Psoas muscle (tissue), 8 donors: Measurements from ENCODE around the gene FBXL7. TPM values are rescaled to one million over a fixed set of nuclear protein-coding genes. Genes with fewer than 3 reads are reported as not detected.

Experiments
- ATAC-seq, 4 donors: fragments of 200-7000 bp; cut with Tn5 transposase; one replicate each; pipeline ENCODE4 v1.9.1; 2020; ENCODE audit warnings: moderate library complexity in 3 of 4, mild to moderate bottlenecking in 2 of 4
- DNase-seq, 2 donors: peaks; one replicate each; pipeline ENCODE4 v3.0.0-alpha.2; 2020
- H3K27ac ChIP-seq: fragments of 200-600 bp; one replicate; pipeline ENCODE4 v1.8.0; 2022
- H3K27me3 ChIP-seq, 3 donors: fragments of 200-600 bp in 1 of 3; one replicate each; pipeline versions ENCODE4 v1.6.1 to v1.8.0; 2013 to 2022; ENCODE audit warnings: low read length in 2 of 3, mild to moderate bottlenecking in 2 of 3, moderate library complexity in 1 of 3; ENCODE audit not compliant: insufficient read depth in 3 of 3
- H3K36me3 ChIP-seq, 2 donors: fragments of 200-600 bp in 1 of 2; one replicate each; pipeline versions ENCODE4 v1.6.1 to v1.8.0; 2013 to 2022; ENCODE audit warnings: low read depth in 1 of 2, mild to moderate bottlenecking in 1 of 2, moderate library complexity in 1 of 2; ENCODE audit not compliant: insufficient read depth in 1 of 2
- H3K4me1 ChIP-seq: fragments of 200-600 bp; one replicate; pipeline ENCODE4 v1.8.0; 2022
- H3K4me3 ChIP-seq: fragments of 200-600 bp; one replicate; pipeline ENCODE4 v1.8.0; 2022; ENCODE audit warnings: mild to moderate bottlenecking
- H3K9me3 ChIP-seq: fragments of 200-600 bp; one replicate; pipeline ENCODE4 v1.8.0; 2022
- CTCF ChIP-seq: fragments of 200-600 bp; IDR thresholded peaks from one replicate; pipeline ENCODE4 v1.8.0; 2022; ENCODE audit warnings: antibody characterized with exemption
- WGBS, 3 donors: extraction: QIAGEN DNeasy Blood & Tissue Kit; methylation state at CpG; one replicate each; pipeline versions ENCODE4 v1.1.6 to v1.1.7; 2013; 5-methylcytosine and 5-hydroxymethylcytosine counted together
- intact Hi-C, 2 donors: fragments of 100-400 bp; cut with DNase I; formaldehyde crosslinking; loops; one replicate each; pipeline versions ENCODE4 v1.11.0 to v1.14.2; 2022
- polyA plus RNA-seq, 3 donors: library from polyadenylated mRNA; stranded (reverse); fragments of 200-250 nt; gene quantifications; one replicate each; pipeline ENCODE4 v1.2.3, GENCODE V29; 2013
- total RNA-seq, 4 donors: library from RNA; stranded (reverse); fragmentation: NEBNext Ultra II Directional in 2 of 4; extraction: Animal tissue kit (Norgen Biotek cat#: 25700) in 2 of 4; gene quantifications; one replicate each; pipeline versions ENCODE4 v1.2.1 to v1.2.4, GENCODE V29; 2021 to 2023
- donor health status: healthy with polysubstance abuse.
- donor health status: DM: no; HTN: no; CAD: no; lungs with moderate emphysema.
- donor health status: Bipolar disorder and iron deficiency.
- donor health status: healthy.
- donor health status: DM: yes; HTN: yes; CAD: no.
- donor health status: DM: no; HTN: no; CAD: no.
- donor health status: DM: no; HTN: no; CAD: no.
- donor health status: DM: yes; HTN: yes; CAD: no.

Gene FBXL7
- total and polyA plus RNA-seq, 7 donors, result 1.6 to 7.5 (median 2.6) TPM

GRCh38 chr5:15957124-15957523, 457.1 kb downstream of the FBXL7 start:
- H3K4me3 ChIP-seq, result no peak overlapping the region
- no peaks in the 10 kb centered on the region for H3K9me3 ChIP-seq
- intact Hi-C loops, result no loop called here
- H3K27me3 ChIP-seq, result no peaks in the 10 kb centered on the region
- H3K4me1 ChIP-seq, result no peaks in the 10 kb centered on the region
- no peak for TF ChIP-seq CTCF
- ATAC-seq, result no peak
- 75 to 80% (median 79%) methylated on average over 5 of the region's 5 CpGs for WGBS, 3 donors
- DNase-seq, result no peak
- H3K27ac ChIP-seq, result no peak overlapping the region
- no peaks in the 10 kb centered on the region for H3K36me3 ChIP-seq

GRCh38 chr5:15959370-15960164, 459.6 kb downstream of the FBXL7 start:
- WGBS, 3 donors, result 52 to 61% (median 59%) methylated on average over 7 of the region's 7 CpGs
- H3K36me3 ChIP-seq, result no peaks in the 10 kb centered on the region
- no peak overlapping the region for H3K4me3 ChIP-seq
- DNase-seq, result no peak
- ATAC-seq, result no peak
- intact Hi-C loops, result no loop called here
- H3K27me3 ChIP-seq, result no peaks in the 10 kb centered on the region
- TF ChIP-seq CTCF, result no peak
- no peak overlapping the region for H3K27ac ChIP-seq
- no peaks in the 10 kb centered on the region for H3K4me1 ChIP-seq
- no peaks in the 10 kb centered on the region for H3K9me3 ChIP-seq

- intact Hi-C loops, result no loop called here
- DNase-seq, result no peak
- TF ChIP-seq CTCF, result no peak
- no peak for ATAC-seq
- no peaks in the 10 kb centered on the region for H3K36me3 ChIP-seq
- no peak overlapping the region for H3K27ac ChIP-seq
- no peak overlapping the region for H3K4me3 ChIP-seq
- no peaks in the 10 kb centered on the region for H3K27me3 ChIP-seq
- no peaks in the 10 kb centered on the region for H3K9me3 ChIP-seq
- H3K4me1 ChIP-seq, result no peaks in the 10 kb centered on the region
- WGBS, 3 donors, result 67 to 80% (median 76%) methylated on average over 6 of the region's 6 CpGs
Observed at GRCh38 chr5:15966066-15966640, 466.2 kb downstream of the FBXL7 start.

- no peak for DNase-seq
- no peaks in the 10 kb centered on the region for H3K27me3 ChIP-seq
- H3K4me1 ChIP-seq, result no peaks in the 10 kb centered on the region
- H3K27ac ChIP-seq, result no peak overlapping the region
- ATAC-seq, result no peak
- intact Hi-C loops, result no loop called here
- no peaks in the 10 kb centered on the region for H3K9me3 ChIP-seq
- TF ChIP-seq CTCF, result no peak
- no peak overlapping the region for H3K4me3 ChIP-seq
- H3K36me3 ChIP-seq, result no peaks in the 10 kb centered on the region
Observed at GRCh38 chr5:15966651-15967050, 466.7 kb downstream of the FBXL7 start.
